ENCODE data around the gene ID2. TPM values are rescaled to one million over a fixed set of nuclear protein-coding genes. Genes with fewer than 3 reads are reported as not detected.

The ID2 gene
- total RNA-seq, 1 experiment from 2014 or later: 249 TPM

DNA sequence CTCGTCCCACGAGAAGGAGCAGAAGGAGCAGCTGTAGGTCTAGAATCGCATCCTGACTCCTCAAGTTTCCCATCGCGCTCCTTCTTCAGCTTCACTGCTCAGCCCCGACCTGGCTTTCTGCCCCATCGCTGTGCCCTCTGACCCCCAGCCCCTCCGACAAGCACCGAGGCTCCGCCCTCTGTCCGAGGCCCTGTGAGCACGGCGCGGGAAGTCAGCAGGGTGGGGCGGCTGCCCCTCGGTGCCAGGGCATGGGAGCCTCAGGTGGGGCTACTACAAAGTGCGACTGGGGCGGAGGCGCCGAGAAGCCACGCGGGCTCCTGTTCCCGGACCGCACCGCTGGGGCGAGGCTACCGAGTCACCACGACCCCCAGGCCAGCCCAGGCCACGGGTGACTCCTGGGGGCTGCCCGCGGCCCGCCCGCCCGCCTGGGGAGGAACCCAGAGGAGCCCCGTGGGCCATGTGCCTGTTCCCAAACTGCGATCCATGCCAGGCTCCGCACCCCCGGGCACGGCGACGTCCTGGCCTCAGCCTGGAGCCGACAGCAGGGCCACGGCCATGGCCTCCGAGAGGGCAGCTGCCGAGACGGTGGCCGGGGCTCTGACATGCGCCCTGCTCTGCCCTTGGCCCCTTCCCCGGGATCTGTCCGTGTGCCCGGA, 36.6 kb upstream of the ID2 start:
- Histone ChIP-seq H3K27me3 (replicated peaks; ENCODE audit: insufficient read depth, low read depth, low read length, poor library complexity) (no peaks in the 10 kb centered on the region), H3K9me3 (ENCODE audit: low read depth, low read length, poor library complexity, severe bottlenecking) (no peaks in the 10 kb centered on the region), H3K4me3 (ENCODE audit: low read depth, low read length, poor library complexity, severe bottlenecking) (no peak overlapping the region), H3K36me3 (ENCODE audit: insufficient read depth, low read length, poor library complexity, severe bottlenecking) (no peaks in the 10 kb centered on the region), H3K4me1 (ENCODE audit: insufficient read depth, low read length, poor library complexity, severe bottlenecking) (no peaks in the 10 kb centered on the region), H3K27ac (ENCODE audit: low read depth, low read length, poor library complexity, severe bottlenecking) (no peak overlapping the region)
- CTCF ChIA-PET: no interaction called here
- intact Hi-C loops (cut with micrococcal nuclease; ENCODE audit: unreplicated experiment): no loop called here
- no peak for DNase-seq (ENCODE audit: low spot score)
- TF ChIP-seq EZH2 (IDR thresholded peaks at IDR 0.05; ENCODE audit: borderline replicate concordance, low read depth, low read length, poor library complexity, severe bottlenecking): no peak
- no peak for TF ChIP-seq CTCF (conservative IDR thresholded peaks at IDR 0.05; ENCODE audit: low read depth, low read length)
- POLR2A ChIA-PET (ENCODE audit: low non-redundant PET): no interaction called here
- no TSS peak for BruUV-seq (replicated peaks)

- intact Hi-C loops (cut with micrococcal nuclease; ENCODE audit: unreplicated experiment): no loop called here
- Histone ChIP-seq H3K4me1 (ENCODE audit: insufficient read depth, low read length, poor library complexity, severe bottlenecking) (no peaks in the 10 kb centered on the region), H3K9me3 (ENCODE audit: low read depth, low read length, poor library complexity, severe bottlenecking) (no peaks in the 10 kb centered on the region), H3K27ac (ENCODE audit: low read depth, low read length, poor library complexity, severe bottlenecking) (no peak overlapping the region), H3K27me3 (replicated peaks; ENCODE audit: insufficient read depth, low read depth, low read length, poor library complexity) (no peaks in the 10 kb centered on the region), H3K4me3 (ENCODE audit: low read depth, low read length, poor library complexity, severe bottlenecking) (no peak overlapping the region), H3K36me3 (ENCODE audit: insufficient read depth, low read length, poor library complexity, severe bottlenecking) (no peaks in the 10 kb centered on the region)
- ChIA-PET CTCF (no interaction called here), POLR2A (ENCODE audit: low non-redundant PET) (no interaction called here)
- no peak for DNase-seq (ENCODE audit: low spot score)
- BruUV-seq (replicated peaks): no TSS peak
- TF ChIP-seq EZH2 (IDR thresholded peaks at IDR 0.05; ENCODE audit: borderline replicate concordance, low read depth, low read length, poor library complexity, severe bottlenecking) (no peak), CTCF (conservative IDR thresholded peaks at IDR 0.05; ENCODE audit: low read depth, low read length) (no peak)
Observed at GRCh38 chr2:8646731-8647461, 35.0 kb upstream of the ID2 start.

- Histone ChIP-seq H3K27me3 (replicated peaks; ENCODE audit: insufficient read depth, low read depth, low read length, poor library complexity) (no peaks in the 10 kb centered on the region), H3K4me3 (ENCODE audit: low read depth, low read length, poor library complexity, severe bottlenecking) (no peak overlapping the region), H3K36me3 (ENCODE audit: insufficient read depth, low read length, poor library complexity, severe bottlenecking) (no peaks in the 10 kb centered on the region), H3K4me1 (ENCODE audit: insufficient read depth, low read length, poor library complexity, severe bottlenecking) (no peaks in the 10 kb centered on the region), H3K27ac (ENCODE audit: low read depth, low read length, poor library complexity, severe bottlenecking) (no peak overlapping the region), H3K9me3 (ENCODE audit: low read depth, low read length, poor library complexity, severe bottlenecking) (no peaks in the 10 kb centered on the region)
- no peak for TF ChIP-seq EZH2 (IDR thresholded peaks at IDR 0.05; ENCODE audit: borderline replicate concordance, low read depth, low read length, poor library complexity, severe bottlenecking)
- no TSS peak for BruUV-seq (replicated peaks)
- intact Hi-C loops (cut with micrococcal nuclease; ENCODE audit: unreplicated experiment): no loop called here
- POLR2A ChIA-PET (ENCODE audit: low non-redundant PET): no interaction called here
- DNase-seq (ENCODE audit: low spot score): no peak
- CTCF ChIA-PET: no interaction called here
Observed at GRCh38 chr2:8647462-8647857, 34.4 kb upstream of the ID2 start.
